ENCODE data around the gene IGFBP4.

- TF ChIP-seq, protein P1, sequence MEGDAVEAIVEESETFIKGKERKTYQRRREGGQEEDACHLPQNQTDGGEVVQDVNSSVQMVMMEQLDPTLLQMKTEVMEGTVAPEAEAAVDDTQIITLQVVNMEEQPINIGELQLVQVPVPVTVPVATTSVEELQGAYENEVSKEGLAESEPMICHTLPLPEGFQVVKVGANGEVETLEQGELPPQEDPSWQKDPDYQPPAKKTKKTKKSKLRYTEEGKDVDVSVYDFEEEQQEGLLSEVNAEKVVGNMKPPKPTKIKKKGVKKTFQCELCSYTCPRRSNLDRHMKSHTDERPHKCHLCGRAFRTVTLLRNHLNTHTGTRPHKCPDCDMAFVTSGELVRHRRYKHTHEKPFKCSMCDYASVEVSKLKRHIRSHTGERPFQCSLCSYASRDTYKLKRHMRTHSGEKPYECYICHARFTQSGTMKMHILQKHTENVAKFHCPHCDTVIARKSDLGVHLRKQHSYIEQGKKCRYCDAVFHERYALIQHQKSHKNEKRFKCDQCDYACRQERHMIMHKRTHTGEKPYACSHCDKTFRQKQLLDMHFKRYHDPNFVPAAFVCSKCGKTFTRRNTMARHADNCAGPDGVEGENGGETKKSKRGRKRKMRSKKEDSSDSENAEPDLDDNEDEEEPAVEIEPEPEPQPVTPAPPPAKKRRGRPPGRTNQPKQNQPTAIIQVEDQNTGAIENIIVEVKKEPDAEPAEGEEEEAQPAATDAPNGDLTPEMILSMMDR (IDR thresholded peaks at IDR 0.05; ENCODE audit: insufficient read depth, low read depth, low read length), result no peak
- TF ChIP-seq EZH2 (IDR thresholded peaks at IDR 0.05; ENCODE audit: insufficient read depth, low read length), result no peak
These were observed 44.2 kb downstream of the IGFBP4 start for GRCh38 chr17:40487371-40488020.

Measured in astrocyte (in vitro differentiated cells and primary cell).